TTC549 (cell line): Measurements from ENCODE around the gene KCNJ1.

ENCODE experiments used
- FAIRE-seq: peaks from 2 replicates; lab custom pipeline; 2012; peaks lifted over from hg19 to GRCh38; lab: Jason Lieb, UNC

KCNJ1 gene

DNA sequence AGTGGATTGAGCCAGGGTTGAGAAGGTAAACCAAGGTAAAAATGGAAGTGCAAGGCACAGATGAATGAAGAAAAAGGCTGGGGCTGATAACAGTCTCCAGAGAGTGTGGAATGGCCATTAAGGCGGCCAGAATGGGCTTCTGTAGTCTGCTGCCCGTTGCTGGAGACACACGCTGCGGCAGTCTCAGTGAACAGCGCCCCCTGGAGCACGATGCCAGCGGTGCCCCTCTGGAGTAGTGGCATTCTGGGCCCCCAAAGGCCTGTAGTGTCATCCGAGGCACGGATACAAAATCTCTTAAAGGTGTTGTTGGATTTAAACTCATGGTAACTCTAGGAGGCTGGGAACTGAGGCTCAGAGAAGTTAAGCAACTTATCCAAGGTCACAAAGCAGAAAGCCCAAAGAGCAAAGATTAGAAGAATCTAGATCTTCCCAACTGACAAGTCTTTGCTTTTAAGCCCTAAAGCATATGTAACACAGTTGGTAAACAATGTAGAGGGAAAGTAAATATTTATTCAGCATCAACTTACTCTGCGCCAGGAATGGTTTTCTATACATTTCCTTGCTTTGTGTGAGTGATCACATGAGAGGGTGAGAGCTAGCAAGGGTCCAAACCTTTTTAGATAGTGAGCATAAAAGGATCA is 18.2 kb downstream of the KCNJ1 start:
- FAIRE-seq = no peak

DNA sequence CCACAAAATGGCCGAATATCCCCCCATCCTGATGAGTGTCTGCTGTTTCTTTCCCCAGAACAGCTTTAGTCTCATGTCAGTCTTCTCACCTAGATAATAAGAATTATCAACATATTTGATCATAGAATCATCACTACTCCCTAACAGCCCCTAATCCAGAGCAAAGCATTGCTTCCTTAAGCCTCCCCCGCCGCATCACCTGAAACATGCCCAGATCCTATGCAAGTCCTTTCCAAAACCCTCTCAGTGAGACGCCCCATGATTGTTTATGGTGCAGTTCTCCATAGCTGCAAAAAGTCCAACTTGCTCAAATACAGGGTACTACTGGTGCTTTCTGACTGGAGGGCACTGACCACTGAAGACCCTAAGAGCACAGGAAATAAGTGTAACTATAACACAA is 20.1 kb downstream of the KCNJ1 start:
- FAIRE-seq = no peak

- FAIRE-seq = no peak
These were observed 21.7 kb downstream of the KCNJ1 start for GRCh38 chr11:128845334-128845780.

GRCh38 chr11:128843198-128843785 is 23.8 kb downstream of the KCNJ1 start:
- FAIRE-seq = no peak

- no peak for FAIRE-seq
These were observed 25.5 kb downstream of the KCNJ1 start for GRCh38 chr11:128841461-128842072.

DNA sequence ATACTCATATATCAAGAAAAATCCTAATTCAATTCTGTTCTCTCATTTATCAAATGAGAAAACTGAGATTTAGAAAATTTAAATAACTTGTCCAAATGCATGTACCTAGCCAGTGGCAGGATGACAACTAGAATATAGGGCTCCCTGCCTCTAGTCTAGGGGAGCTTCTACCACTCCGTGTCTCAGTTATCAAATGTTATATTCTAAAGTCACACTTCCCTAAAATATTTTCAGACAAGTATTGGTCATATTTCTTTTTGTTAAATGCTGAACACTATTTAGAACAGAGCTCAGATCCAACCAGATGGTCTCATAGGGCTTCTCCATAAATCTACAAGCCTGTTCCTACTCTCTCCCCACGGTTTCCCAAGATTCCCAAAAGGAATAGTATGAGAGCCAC is 26.3 kb downstream of the KCNJ1 start:
- no peak for FAIRE-seq

DNA sequence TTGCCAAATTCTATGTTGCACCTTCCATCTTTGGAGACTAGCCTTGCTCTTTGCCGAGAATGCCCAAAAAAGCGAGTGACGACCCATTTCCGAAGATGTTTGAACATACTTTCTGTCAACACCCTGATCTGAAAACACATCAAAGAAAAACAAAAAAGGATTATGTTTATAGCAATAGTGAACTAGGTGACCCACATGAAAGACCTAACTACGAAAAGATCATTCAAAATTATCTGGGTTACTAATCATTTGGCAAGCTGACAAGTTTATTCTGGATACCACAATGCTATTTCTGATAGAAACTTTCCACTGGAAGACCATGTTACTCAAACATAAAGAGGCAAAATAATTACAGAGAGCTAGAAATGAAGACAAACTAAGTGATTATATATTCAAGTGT is 27.0 kb downstream of the KCNJ1 start:
- no peak for FAIRE-seq

DNA sequence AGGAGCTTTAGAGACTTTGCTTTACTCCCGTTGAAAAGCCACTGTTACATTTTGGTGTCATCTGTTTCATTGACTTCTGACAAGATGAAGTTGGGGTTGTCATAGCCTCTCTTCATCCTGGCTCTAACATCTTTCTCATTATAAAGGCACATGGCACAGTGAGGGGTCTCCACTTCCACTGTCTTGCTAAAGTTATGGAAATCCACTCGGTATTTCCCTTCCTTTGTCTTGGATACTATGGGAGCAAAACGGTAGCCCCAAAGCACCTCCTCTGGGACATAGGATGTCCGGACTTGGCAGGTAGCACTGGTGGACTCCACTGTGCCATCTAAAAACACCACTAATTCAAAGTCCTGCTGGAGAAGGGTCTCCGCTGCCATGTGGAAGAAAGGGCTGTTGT is 28.0 kb downstream of the KCNJ1 start:
- no peak for FAIRE-seq

- FAIRE-seq = no peak
These were observed 29.5 kb downstream of the KCNJ1 start for GRCh38 chr11:128837627-128838026.

GRCh38 chr11:128835741-128836430 is 31.2 kb downstream of the KCNJ1 start:
- no peak for FAIRE-seq

DNA sequence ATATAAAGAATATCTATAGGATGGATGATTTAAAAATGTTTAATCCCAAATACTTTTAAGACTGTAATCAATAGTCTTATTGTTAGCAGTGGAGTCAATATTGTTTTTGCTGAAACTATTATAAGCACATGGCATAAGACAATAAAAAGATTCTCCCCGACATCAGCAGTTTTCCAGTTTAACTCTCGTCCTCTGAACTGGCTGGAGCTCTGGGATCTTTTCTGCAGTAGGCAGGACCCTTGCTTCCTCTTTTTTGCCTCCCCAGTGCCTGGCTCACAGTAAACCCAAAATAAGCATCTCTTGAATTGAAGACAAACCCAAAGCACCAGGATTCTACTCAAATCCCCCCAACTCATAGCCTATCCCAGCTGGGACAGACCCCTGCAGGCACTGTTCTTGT is 32.9 kb downstream of the KCNJ1 start:
- no peak for FAIRE-seq

DNA sequence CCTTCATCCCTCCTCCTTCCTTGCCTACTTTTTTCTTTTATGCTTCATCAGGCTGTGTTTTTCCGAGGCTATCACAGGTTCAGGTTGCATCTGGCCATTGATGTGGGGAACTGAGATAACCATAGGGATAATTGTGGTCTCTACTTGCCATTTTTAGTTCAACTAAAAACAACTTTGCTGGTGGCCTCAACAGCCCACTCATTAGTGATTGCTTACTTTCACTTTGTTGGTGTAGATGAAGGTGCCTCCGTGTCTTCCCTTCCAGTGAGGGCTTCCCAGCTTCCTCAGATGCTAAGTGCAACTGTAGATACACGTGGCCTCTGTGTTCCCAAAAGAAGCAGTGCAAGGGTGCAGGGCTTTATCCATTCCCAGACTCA is 35.0 kb downstream of the KCNJ1 start:
- no peak for FAIRE-seq

DNA sequence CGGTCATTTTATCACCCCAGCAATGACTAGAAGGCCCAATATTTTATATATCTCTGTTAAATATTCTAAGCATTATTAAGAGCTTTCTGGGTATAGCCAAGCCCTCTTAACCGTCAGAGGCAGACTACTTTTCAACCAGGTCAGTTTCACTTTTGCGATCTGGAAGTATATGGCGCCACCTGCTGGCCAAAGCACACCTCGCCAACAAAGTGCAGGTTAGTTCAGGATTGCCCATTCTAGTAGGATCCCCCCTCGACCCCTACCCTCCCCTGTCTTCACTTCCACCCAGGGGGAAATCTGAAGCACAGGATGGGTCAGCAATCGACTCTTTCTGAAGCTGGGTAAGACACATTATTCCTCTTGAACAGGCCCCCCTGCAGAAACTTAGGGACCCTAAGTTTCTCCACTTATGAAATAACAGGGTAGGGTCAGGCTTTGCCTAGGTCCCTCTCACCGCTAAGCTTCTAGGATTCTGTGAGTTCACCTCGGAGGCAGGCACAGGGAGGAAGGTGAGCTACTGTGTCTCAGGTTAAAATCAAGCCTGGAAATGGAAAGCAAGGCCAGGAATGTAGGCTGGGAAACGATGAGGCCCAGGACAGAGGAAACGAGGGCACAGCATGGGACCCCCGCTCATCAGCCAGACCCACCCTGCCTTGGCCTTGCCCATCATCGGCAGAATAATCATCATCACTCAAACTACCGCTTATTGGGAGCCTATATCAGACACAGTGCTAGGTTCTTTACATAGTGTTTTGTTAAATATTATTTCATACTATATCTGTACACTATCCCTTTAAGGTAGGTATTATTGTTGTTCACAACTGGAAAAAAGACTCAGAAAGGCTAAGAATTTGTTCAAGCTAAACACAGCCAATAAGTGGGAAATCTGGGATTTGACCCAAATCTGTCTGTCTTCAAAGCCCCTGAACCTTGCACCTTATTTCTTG is 35.6 kb downstream of the KCNJ1 start:
- peak; percentile 43 for FAIRE-seq

GRCh38 chr11:128830290-128831173 is 36.6 kb downstream of the KCNJ1 start:
- FAIRE-seq = no peak

- no peak for FAIRE-seq
These were observed 38.7 kb downstream of the KCNJ1 start for GRCh38 chr11:128828350-128828749.

- no peak for FAIRE-seq
These were observed 39.8 kb downstream of the KCNJ1 start for GRCh38 chr11:128827191-128827893.

GRCh38 chr11:128825050-128825784 is 41.9 kb downstream of the KCNJ1 start:
- no peak for FAIRE-seq

DNA sequence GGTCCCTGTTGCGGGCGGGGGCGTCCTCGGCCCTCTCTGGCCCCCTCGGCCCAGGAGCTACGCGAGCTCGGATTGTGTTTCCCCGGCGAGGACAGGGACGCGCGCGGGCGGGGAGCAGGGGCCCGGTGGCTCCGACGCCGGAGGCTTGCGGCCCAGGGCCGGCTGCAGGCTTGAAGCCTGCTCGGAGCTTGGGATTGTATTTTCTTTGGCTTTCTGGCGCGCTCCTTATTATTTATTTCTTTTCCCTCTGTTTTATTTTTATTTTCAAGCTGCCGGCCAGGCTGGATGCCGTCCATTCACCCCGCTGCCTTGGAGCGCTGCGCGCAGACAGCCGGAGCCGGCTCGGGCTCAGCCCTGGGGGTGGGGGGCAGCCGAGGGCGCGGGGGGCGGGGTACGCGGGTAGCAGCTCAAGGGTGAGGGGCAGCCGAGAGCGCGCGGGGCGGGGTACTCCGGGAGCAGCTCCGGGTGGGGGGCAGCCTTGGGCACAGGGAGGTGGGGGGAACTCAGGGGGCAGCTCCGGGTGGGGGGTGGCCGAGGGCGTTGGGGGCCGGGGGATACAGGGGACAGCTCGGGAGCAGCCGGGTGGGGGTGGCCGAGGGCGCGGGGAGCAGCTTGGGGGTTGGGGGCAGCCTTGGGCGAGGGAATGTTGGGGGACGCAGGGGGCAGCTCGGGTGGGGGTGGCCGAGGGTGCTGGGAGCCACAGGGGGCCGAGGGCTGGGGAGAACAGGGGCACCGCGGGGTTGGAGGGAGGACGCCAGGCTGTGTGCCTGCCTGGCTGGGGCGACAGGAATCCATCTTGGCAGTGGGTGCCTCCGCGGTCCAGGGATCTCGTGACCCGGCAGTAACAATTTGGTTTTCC is 42.7 kb downstream of the KCNJ1 start:
- no peak for FAIRE-seq

DNA sequence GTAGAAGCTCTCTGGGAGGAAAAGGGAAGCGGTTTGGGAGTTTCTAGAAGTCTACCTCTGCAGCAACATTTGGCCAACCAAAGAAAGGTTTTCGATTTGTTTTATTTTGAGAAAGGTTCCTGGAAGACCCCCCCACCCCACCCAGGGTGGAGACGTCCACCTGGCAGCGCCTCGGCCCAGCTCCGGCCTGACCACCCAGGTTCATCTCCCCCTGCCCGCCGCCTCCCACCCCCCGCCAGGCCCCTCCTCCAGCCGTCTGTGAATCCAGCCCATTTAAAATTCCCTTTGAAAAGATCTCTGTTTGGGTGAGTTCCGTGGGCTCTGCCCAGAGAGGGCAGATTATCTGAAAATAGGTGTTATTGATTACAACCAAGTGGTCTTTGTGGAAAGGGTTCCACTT is 43.3 kb downstream of the KCNJ1 start:
- no peak for FAIRE-seq
